Activated T-cell treated with anti-CD3 and anti-CD28 coated beads, Interleukin-2, amount 50 U/mL, for 48 hours (primary cell): ENCODE results near the gene ITGA11.

Source experiments
- DNase-seq, 2 experiments: peaks; one replicate each; pipeline ENCODE4 v3.0.0-alpha.2; 2020

The ITGA11 gene

DNA sequence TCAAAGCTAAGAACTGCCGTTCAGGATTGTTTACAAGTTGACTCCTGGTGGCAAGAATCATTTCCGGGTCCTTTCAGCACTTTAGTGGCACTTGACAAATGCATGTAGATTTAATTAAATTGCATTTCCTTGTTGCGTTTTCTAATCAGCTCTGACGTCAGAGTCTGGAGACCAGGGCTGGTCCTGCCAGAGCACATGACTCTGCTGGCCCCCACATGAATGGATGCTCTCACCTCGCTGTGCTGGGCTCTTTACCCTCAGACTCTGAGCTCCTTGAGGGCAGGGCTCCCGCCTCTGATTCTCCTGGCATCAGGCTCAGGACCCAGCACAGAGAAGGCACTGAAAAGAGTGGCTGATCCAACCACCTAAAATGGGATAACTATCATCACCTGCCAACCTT, 85.0 kb downstream of the ITGA11 start:
- no peak for DNase-seq

DNA sequence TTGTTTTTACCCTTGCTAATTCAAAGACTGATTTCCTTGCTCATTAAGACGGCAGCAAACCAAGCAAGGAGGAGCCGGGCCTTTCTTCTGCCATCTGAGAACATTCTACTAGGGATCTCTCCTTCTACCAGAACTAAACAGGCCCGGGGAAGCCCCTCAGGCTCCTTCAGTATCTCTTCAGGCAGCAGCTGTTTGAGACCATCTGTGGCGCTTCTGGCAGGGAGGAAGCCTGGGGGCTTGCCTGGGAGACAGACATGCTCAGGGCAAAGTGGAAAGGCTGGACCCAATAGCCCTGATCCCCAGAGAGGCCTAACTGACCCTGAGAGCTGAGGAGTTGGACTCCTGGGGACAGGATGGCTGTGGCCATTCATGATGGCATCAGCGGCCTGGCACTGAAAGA, 86.5 kb downstream of the ITGA11 start:
- no peak for DNase-seq

DNA sequence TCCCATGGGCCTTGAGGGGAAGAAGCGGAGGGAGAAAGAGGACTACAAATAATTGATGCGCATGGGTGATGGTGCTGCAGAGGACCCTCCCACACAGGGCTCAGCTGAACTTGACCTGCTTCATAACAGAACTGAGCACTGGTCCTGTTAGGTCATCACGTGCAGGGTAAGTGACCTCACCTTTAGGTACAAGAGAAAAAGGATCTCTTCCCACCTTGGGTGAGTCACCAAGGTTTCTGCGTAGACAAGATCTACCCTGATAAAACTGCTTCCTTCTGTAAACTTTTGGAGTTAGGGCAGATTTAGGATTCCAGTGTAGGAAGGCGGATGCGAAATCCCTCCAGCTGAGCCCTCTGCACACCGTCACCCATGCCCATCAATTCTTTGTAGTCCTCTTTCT, 87.4 kb downstream of the ITGA11 start:
- no peak for DNase-seq

DNA sequence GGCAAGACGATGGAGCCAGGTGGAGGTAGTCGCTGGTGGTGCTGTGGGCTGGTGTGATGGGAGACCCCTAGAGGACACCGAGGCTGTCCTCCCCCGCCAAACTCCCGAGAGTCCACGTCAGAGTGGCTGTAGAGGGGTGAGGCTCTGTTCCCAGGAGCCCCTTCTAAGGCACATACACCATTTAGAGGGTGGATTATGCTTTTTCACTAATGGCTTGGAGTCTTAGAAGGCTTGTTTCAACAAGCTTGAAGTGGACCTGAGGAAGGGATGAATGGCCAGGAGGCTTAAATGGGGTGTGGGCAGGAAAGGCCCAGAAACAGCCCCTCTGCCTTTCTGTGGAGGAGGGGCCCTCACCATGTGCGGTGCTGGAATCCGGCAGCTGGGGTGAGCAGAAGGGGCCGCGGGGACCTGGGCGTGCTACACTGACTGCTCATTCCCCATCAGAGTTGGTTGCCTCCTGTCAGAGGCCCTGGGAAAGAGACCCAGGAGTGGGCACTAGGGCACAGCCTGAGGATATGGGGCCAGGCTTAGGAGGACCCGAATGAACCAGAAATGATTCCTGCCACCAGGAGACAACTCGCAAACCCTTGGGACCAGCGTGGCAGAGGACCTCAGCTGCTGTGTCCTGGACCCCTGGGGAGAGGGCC, 88.3 kb downstream of the ITGA11 start:
- DNase-seq, result no peak

DNA sequence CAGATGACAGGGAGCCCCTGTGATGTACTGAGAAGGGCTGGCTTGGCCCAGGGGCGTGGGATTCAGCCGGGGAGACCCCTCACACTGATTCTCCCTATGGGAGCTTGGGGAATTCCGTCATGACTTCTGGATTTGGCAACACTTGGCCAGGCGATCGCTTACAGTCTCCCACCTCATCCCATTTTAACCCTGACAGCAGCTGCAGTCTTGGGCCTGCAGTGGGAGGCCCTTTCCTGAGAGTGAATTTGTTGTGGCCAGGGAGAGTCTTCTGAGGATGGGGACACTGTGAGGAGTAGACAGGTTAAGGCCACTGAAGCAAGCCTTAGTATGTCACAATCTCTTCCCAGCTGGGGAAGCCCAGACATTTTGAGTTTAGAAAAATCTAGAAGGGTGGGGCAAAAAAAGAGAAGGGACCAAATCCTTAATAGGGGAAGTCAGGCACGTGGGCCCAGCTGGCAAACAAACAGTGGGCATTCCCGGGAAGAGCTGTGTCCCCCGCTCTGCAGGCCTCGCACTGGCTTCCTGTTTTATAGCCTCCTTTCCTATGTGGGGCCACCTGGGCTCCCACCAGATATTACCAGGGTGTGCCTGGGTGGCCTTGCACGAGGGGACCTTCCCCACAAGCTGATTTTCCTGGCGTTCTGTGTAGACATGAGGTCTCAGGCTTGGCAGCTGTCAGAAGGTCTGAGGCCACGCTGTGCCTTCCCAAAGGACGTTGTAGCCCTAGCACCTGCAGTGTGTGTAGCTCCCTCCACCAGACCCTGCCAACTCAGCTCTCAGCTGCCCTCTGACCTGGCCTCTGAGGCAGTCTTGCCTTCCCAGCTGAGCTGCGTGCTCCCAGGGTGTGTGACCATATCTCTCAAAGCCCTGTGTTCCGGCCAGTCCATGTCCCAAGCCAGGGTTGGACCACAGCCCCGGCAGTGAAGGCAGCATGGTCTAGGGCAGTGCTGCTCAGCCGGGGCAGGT, 89.9 kb downstream of the ITGA11 start:
- no peak for DNase-seq

DNA sequence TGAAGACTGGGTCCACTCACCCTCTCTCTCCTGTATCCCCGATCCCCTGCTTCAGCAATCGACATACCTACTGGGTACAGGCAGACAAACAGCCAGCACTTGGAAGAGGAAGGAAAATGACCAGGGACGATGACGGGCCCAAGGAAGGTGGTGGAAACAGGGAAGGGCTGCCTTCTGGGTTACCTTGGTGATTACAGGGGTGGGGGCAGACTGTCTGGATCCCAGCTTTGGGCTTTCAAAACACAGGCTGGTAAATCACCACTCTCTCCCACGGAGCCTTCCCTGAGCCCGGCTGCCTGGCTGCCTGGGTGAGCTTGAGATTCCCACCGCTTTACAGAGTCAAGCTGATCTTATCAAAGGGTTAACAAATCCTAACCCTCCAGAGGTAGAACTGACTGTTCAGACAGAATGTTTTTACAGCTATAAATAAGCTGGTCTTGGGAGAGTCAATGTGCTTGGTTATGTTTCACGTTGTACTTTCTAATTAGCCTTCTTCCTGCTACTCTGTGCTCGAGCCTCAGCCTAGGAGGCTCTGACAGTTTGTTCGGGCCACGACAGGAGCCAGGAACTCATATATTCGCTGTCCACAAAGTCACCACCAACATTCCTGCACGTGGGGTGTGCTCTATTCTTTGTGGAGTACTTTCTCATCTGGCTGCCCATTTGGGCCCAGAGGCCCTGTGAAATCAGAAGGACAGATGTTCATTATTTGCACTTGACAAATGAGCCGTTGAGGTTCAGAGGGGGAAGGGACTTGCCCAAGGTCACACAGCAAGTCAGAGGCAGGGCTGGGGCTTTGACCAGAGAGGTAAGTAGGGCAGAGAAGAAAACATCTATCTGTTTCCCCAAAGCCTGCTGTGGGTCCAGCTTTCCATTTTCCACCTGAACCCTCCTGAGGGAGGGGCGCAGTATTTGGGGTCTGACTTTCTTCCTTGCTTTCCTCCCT, 91.0 kb downstream of the ITGA11 start:
- DNase-seq, result no peak

DNA sequence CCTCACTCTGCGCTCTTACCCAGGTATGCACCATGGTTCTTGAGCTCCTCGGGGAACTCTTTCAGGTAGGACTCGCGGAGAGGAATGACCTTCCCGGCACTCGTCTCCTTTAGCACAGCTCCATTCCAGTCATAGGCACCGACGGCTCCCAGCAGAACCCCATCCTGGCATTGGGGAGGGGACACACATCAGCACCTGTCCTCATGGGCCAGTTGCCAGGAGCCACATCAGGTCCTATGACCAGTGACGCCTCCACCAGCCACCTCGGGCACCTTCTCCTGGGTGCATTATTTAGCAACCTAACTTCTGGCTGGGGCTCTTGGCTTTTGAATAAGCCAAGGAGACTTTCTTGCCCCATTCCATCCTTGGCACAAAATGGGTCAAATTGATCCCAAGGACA, 92.5 kb downstream of the ITGA11 start:
- no peak for DNase-seq

DNA sequence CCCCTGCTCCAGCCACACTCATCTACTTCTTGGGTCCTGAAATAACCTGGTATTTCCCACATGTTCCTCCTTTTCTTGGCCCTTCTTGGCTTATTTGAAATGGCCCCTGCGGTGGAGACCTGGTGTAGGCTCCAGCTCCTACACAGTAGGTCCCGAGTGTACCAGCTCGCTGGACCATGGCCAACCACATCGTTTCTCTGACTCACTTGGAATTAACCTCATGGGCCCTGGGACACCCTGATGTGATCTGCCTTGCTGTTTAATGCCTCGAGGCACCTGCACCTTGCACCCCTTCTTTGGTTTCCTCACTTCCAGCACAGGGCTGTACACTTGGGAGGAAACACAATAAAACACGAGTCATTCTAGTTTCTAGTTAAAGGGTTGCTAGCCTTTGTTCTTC, 94.1 kb downstream of the ITGA11 start:
- DNase-seq, result no peak

DNA sequence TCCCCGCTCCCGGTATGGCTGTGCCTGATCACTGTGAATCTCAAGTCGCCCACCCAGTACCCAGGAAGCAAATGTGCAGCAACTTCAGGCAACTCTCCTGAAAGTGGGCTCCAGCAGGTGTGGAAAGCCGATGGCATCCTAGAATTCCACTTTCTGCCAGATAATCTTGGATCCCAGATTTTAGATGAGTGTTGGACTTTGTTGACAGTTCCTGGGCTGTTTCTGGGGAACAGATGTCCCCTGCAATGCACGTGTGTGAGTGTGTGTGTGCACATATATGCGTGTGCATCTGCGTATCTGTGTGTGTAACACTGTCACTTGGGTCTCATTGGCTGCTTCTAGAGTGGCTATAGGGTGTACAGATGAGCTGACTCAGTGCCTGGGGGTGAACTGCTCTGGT, 95.4 kb downstream of the ITGA11 start:
- no peak for DNase-seq

DNA sequence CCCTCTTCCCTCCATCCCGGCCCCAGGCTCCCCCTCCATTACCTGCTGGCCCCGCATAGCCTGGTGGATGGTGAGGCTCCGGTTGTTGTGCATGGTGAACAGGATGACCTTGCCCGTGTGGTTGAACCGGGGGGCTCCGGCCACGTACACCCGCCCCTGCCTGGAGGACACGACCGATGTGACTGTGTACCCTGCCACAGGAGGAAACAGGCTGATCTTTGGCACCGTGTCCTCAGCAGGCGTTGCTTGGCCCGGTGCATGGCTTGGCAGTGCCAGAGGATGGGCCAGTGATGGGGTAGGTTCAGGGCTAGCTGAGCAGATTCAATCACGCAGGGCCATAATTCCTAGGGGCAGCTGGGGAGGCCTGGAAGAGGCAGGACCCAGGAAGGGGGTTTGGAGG, 96.3 kb downstream of the ITGA11 start:
- no peak for DNase-seq

DNA sequence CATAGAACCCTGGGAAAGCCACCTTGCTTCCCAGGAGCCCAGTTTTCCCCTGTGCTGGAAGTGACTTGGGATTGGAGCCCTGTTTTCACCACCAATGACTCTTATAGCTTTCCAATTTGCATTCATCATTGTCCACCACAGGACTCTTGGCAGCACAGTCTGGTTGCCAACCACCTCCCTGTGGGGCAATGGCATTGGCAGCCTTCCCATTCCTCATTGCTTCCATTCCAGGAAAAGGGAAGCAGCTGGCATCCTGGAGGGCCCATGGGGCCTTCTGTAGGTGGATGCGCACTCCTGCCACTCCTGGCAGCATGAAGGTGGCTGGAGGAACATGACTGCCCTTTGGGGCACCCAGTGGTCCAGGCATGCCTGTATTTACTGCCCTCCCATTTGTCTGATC, 96.7 kb downstream of the ITGA11 start:
- no peak for DNase-seq

DNA sequence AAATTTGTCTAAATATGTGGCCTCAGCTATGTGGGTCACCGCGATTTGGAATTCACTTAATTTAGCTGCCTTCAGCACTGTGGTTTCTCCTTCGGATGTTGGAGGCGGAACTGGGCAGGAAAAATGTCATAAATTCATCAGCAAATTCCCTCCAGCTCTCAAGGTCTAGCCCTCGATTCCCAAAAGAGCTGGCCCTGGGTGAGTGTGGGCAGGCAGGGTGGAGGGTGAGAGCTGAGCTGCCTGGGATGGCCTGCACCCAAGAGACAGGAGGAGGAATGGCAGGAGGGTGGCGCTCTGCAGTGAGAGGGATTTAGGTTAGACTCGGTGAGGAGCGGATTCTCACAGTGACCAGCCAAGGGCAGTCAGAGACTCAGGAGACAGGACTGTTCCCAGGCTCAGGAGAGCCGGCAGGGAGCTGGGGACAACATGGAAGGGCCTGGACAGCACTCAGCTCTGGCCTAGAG, 97.3 kb downstream of the ITGA11 start:
- DNase-seq, result no peak

DNA sequence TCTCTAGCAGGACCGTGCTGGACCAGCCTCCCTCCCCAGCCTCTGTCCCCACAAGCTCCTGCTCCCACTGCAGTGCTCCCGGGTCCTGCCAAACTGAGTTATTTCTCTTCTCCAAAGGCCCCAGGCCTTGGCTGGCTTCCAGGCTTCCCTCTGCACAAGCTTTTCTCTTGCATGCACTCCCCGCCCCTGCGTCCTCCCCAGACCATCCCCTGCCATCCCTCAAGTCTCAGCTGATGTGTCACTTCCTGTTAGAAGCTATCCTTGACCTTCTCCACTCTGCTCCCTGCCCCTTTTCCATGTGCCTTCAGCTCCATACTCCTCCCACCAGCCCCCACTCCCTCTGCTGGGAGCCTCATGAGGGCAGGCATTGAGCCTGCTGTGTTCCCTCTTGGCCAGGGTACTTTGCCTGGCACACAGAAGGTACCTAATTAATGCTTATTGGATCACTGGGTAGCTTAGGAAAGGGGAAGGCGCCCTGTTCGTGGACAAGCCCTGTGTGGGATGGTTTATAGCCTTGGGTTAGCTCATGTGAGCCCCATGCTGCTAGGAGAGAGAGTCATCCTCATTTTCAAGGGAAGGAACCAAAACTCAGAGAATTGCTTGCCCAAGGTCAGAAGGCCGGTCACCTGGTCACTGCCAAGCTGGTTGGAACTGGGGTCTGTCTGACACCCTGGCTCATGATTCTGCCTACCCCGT, 98.0 kb downstream of the ITGA11 start:
- no peak for DNase-seq

DNA sequence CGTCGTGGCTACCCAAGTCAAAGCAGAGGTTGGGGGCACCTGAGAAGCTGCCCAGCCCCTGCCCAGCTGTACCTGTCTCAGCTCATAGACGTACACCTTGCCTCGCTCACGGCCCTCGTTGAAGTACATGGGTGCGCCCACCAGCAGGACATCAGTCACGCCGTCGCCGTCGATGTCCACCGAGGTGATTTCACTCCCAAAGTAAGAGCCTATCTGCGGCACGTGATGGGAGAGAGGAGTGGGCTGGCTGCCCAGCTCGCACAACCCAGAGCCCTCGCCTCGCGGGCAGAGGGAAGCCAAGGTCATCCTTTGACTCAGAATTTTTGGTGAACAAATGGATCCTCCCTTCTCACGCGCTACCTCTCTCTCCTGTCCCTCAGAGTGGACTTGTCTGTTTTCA, 99.7 kb downstream of the ITGA11 start:
- no peak for DNase-seq

DNA sequence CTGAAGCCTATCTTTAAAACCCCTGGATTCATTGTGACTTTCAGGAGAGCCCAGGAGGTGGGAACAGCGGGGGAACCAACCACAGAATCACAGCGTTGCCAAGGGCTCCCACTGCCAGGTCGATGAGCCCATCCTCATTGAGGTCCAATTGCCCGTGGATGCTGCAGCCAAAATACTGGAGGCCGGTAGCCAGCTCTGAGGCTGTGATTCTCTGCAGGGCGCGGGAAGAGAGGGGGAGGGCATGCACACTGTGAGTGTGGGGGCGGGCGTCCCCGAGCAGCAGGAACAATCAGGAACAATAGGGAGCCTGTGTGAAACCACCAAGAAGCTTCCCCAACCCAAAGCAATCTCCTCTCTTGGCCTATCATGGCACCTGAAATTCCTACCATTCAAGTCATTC, 101.1 kb downstream of the ITGA11 start:
- no peak for DNase-seq

DNA sequence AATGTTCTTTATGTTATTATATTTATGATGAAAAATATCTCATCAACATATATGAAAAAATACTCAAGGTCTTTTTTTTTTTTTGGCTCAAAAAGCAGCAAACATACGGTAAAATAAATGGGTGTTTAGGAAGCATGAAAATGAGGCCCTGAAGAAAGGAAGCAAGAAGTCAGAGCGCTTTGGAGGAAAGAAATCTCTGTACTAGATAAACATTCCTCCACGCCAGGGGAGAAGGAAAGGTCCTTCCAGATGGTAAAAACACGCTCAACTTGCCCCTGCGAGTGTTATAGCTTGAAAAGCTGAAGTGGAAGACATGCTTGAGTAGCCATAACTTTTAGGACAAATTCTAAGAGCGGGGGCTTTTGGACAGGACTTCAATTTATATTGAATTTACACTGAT, 101.5 kb downstream of the ITGA11 start:
- DNase-seq, result no peak

DNA sequence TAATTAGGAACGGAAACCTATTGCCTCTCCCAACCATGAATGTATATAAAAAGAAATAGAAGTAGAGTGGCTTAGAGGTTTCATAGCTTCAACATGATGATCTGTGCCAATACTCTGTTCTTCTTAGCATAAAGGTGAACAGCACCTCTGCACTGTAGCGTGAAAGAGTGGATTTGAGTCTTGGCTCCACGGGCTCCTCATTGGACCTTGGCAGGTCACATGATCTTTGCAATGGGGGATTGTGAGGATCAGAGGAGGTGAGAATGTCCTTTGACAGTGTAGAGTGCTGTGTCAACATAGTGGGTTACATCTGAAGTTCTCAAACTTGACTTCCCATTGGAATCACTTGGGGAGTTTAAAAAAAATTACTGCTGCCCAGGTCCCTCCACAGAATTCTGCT, 103.0 kb downstream of the ITGA11 start:
- DNase-seq, result no peak

DNA sequence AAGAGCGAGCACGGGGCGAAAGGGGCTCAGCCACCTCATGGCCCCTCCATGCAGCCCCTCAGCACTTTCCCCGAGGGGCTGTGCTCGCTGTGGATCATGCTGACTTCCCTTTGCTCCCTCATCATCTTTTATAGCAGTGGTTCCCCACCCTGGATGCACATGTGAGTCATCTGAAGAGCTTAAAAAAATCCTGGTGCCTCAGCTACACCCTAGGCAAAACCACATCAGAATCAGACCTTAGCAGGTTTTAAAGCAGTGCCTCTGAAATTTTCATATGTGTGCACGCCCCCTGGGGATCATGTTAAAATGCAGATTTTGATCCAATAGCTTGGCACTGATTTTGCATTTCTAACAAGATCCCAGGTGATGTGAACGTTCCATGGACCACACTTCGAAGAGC, 103.5 kb downstream of the ITGA11 start:
- no peak for DNase-seq

DNA sequence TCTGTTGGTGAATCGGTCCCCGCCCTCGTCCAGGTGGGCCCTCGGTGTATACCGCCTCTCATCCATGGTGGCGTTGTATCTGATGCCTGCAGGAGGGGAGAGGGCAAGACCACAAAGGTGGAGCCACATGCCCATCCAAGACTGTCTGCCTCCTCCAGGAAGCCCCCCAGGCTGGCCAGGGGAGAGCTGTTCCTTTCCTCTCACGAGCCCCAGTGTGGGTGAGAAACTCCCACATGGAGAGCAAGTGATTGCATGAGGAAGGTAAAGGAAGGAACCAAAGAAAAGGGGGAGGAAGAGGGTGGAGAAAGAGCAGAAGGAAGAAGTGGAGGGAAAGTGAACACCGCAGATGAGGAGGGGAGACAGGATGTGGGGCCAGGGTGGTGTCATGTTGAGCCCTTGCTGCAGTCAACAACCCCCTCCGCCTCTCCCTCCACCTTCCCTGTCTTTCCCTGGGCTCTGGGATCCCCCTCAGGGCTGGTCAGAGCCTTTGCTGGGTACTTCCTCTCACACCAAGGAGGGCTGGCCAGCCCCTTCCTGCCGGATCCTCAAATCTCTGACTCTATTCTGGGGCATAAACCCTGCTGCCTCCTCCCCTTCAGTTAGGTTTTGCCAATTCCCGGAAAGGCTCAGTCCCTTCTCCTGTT, 105.1 kb downstream of the ITGA11 start:
- DNase-seq, result no peak

DNA sequence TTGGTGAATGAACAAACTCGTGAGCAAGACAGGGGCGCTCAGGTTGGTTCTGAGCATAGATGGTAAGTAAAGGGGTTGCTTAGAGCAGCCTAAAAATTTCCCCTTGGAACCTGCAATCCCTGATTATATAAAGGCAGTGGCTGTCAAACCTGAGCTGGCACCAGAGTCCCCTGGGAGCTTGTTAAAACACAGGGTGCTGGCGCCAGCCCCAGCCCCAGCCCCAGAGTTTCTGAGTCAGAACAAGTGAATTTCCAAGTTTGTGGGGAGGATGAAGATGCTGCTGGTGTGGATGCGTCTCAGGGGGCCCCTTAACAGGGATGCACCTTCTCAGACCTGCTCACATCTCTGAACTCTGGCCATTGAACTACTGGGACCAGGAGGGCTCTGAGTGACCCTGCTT, 106.2 kb downstream of the ITGA11 start:
- DNase-seq, result no peak

DNA sequence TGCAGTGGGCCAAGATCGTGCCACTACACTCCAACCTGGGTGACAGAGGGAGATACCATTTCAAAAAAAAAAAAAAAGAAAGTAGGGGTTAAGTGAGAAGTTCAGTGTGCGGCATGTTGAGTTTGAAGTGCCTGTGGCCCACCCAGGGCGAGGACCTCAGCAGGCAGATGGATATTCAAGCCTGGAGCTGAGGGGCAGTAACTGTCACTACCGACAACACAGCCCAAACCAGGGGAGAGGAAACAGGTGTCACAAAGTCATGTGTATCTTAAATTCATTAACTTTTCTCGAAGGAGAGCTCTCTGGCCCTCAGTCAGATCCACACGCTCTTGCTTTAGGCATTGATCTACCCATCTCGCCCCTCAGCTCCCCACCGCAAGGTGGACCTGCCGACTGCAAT, 109.2 kb downstream of the ITGA11 start:
- no peak for DNase-seq

DNA sequence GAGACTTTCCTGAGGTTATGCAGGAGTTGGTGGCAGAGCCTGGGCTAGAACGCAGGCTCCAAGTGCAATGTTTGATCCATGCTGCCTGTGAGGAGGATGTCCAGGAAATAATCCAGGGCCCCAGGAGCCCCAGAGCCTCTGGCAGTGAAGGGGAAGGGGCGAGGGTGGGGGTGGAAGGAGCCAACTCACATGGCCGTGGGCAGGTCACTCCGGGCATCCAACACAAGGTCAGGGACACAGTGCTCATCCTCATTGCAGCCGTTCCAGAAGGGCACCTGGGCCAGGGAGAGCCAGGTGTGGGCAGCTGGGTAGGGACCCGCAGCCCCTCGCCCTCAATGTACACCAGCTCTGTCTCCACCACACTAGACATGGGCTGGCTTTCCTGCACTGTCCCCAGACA, 110.7 kb downstream of the ITGA11 start:
- DNase-seq, result no peak
